HG02938 (cell line): ENCODE measurements around the gene CCSER1.
"Not testable (repeated sequence)": the region's sequence is repeated elsewhere in the genome, so short reads cannot be mapped to it uniquely, and the experiment has no call there.

Experiments
- ATAC-seq: cut with Tn5 transposase; IDR thresholded peaks from one replicate; pipeline ENCODE4 v1.9.1; 2021; ENCODE audit warnings: mild to moderate bottlenecking, moderate library complexity; ENCODE audit not compliant: unreplicated experiment

Gene CCSER1

GRCh38 chr4:90798948-90799347, 671.8 kb downstream of the CCSER1 start:
- ATAC-seq = no peak

GRCh38 chr4:90799895-90800294, 672.7 kb downstream of the CCSER1 start:
- no peak for ATAC-seq

GRCh38 chr4:90815569-90815968, 688.4 kb downstream of the CCSER1 start:
- no peak for ATAC-seq

GRCh38 chr4:90816754-90817153, 689.6 kb downstream of the CCSER1 start:
- no peak for ATAC-seq

- ATAC-seq = peak; percentile 73
Measured at GRCh38 chr4:90824266-90825150, 697.3 kb downstream of the CCSER1 start.

- no peak for ATAC-seq
Measured at GRCh38 chr4:90825849-90826248, 698.7 kb downstream of the CCSER1 start.

GRCh38 chr4:90833706-90834105, 706.5 kb downstream of the CCSER1 start:
- ATAC-seq = no peak

- ATAC-seq = no peak
Measured at GRCh38 chr4:90837241-90837640, 710.0 kb downstream of the CCSER1 start.

- ATAC-seq = not testable (repeated sequence)
Measured at GRCh38 chr4:90838859-90839258, 711.7 kb downstream of the CCSER1 start.

GRCh38 chr4:90840291-90840690, 713.1 kb downstream of the CCSER1 start:
- no peak for ATAC-seq

GRCh38 chr4:90840828-90841227, 713.6 kb downstream of the CCSER1 start:
- ATAC-seq = no peak

- no peak for ATAC-seq
Measured at GRCh38 chr4:90841676-90842075, 714.5 kb downstream of the CCSER1 start.

- peak; percentile 95 for ATAC-seq
Measured at GRCh38 chr4:90842960-90843359, 715.8 kb downstream of the CCSER1 start.

- ATAC-seq = no peak
Measured at GRCh38 chr4:90844241-90844640, 717.0 kb downstream of the CCSER1 start.

- peak; percentile 44 for ATAC-seq
Measured at GRCh38 chr4:90845777-90846176, 718.6 kb downstream of the CCSER1 start.

GRCh38 chr4:90852237-90852636, 725.0 kb downstream of the CCSER1 start:
- ATAC-seq = no peak

- ATAC-seq = no peak
Measured at GRCh38 chr4:90855111-90855510, 727.9 kb downstream of the CCSER1 start.

GRCh38 chr4:90857081-90857820, 730.1 kb downstream of the CCSER1 start:
- no peak for ATAC-seq

GRCh38 chr4:90875791-90876190, 748.6 kb downstream of the CCSER1 start:
- no peak for ATAC-seq

GRCh38 chr4:90876296-90876695, 749.1 kb downstream of the CCSER1 start:
- no peak for ATAC-seq

GRCh38 chr4:90883519-90883918, 756.3 kb downstream of the CCSER1 start:
- no peak for ATAC-seq

- ATAC-seq = no peak
Measured at GRCh38 chr4:90888571-90888970, 761.4 kb downstream of the CCSER1 start.
